Endothelial cell of umbilical vein (primary cell): ENCODE data around the gene TBX5. TPM values are rescaled to one million over a fixed set of nuclear protein-coding genes. Genes with fewer than 3 reads are reported as not detected.

ENCODE experiments used
- BruUV-seq: library from RNA; stranded (reverse); fragments of 400-500 nt; replicated peaks from 2 replicates; lab custom pipeline; 2021; lab: Mats Ljungman, UMichigan
- CTCF ChIA-PET: fragments of 300-600, 350-600 bp; sonication (Branson Sonifier 250); formaldehyde crosslinking; loops from one replicate; lab custom pipeline; 2021; ENCODE audit warnings: antibody characterized with exemption, inconsistent platforms; lab: Charles Lee
- POLR2A ChIA-PET: fragments of 300-600, 350-600 bp; sonication (Branson Sonifier 250); formaldehyde crosslinking; loops from one replicate; lab custom pipeline; 2021; ENCODE audit warnings: antibody characterized with exemption, inconsistent platforms; lab: Charles Lee
- DNase-seq: peaks from one replicate; pipeline ENCODE4 v3.0.0-alpha.2; 2011; ENCODE audit warnings: low read depth, low spot score
- FAIRE-seq: peaks from 2 replicates; lab custom pipeline; 2011; peaks lifted over from hg19 to GRCh38; lab: Jason Lieb, UNC
- H2AFZ ChIP-seq: 2 replicates; pipeline ENCODE4 v1.6.0; 2012; ENCODE audit warnings: low read depth, low read length, control low read depth, inconsistent platforms
- H3K27ac ChIP-seq: 2 replicates; pipeline ENCODE4 v1.5.1; 2011; ENCODE audit warnings: low read depth, mild to moderate bottlenecking, control low read depth, low read length, moderate library complexity; ENCODE audit not compliant: insufficient read depth
- H3K27me3 ChIP-seq, 2 experiments: 2 replicates each; pipeline versions ENCODE4 v1.6.0 to v1.6.1; 2011; ENCODE audit warnings: low read length in 2 of 2, mixed read lengths in 1 of 2; ENCODE audit not compliant: control insufficient read depth in 2 of 2, insufficient read depth in 2 of 2
- H3K36me3 ChIP-seq, 2 experiments: 2 replicates in 1 of 2; 3 replicates in 1 of 2; pipeline ENCODE4 v1.5.1; 2011; ENCODE audit warnings: low read length in 2 of 2, mild to moderate bottlenecking in 1 of 2, moderate library complexity in 1 of 2; ENCODE audit not compliant: control insufficient read depth in 2 of 2, insufficient read depth in 2 of 2; ENCODE audit errors: extremely low read depth in 1 of 2
- H3K4me1 ChIP-seq: 3 replicates; pipeline ENCODE4 v1.5.1; 2011; ENCODE audit warnings: mild to moderate bottlenecking, low read length; ENCODE audit not compliant: control insufficient read depth, insufficient read depth; ENCODE audit errors: extremely low read depth
- H3K4me2 ChIP-seq: 2 replicates; pipeline ENCODE4 v1.6.1; 2011; ENCODE audit warnings: low read length, control low read depth, mixed read lengths; ENCODE audit not compliant: insufficient read depth
- H3K4me3 ChIP-seq, 3 experiments: fragments of 200-600 bp in 1 of 3; sonication (generic), shearing (Covaris generic) in 1 of 3; replicated peaks in 1 of 3; 2 replicates each; pipeline ENCODE4 v1.5.1; 2011 to 2016; ENCODE audit warnings: control low read depth in 3 of 3, low read length in 3 of 3, mild to moderate bottlenecking in 2 of 3, inconsistent platforms in 1 of 3, low read depth in 1 of 3, moderate library complexity in 1 of 3; ENCODE audit not compliant: insufficient read depth in 1 of 3
- H3K79me2 ChIP-seq: 2 replicates; pipeline ENCODE4 v1.6.0; 2012; ENCODE audit warnings: low read length, inconsistent platforms; ENCODE audit not compliant: control insufficient read depth, insufficient read depth
- H3K9ac ChIP-seq: replicated peaks from 2 replicates; pipeline ENCODE3; 2011; ENCODE audit warnings: low read length, control low read depth; ENCODE audit not compliant: insufficient read depth; ENCODE audit errors: extremely low read depth
- H3K9me1 ChIP-seq: replicated peaks from 3 replicates; pipeline ENCODE4 v1.6.0; 2011; ENCODE audit warnings: mild to moderate bottlenecking, low read length; ENCODE audit not compliant: control insufficient read depth, insufficient read depth; ENCODE audit errors: extremely low read depth
- H3K9me3 ChIP-seq: replicated peaks from 2 replicates; pipeline ENCODE4 v1.5.1; 2012; ENCODE audit warnings: low read length, inconsistent platforms; ENCODE audit not compliant: control insufficient read depth, insufficient read depth
- H4K20me1 ChIP-seq: replicated peaks from 2 replicates; pipeline ENCODE3; 2011; ENCODE audit warnings: mild to moderate bottlenecking, low read length; ENCODE audit not compliant: control insufficient read depth, insufficient read depth; ENCODE audit errors: extremely low read depth
- GATA2 ChIP-seq: IDR thresholded peaks from 2 replicates; pipeline ENCODE4 v1.7.0; 2011; ENCODE audit warnings: low read depth, mild to moderate bottlenecking, moderate library complexity, mixed read lengths, low read length; ENCODE audit not compliant: insufficient read length, insufficient read depth
- JUN ChIP-seq: IDR thresholded peaks from 2 replicates; pipeline ENCODE4 v1.6.1; 2011; ENCODE audit warnings: borderline replicate concordance, low read depth; ENCODE audit not compliant: insufficient read length, insufficient read depth
- POLR2A ChIP-seq: IDR thresholded peaks from 2 replicates; pipeline ENCODE4 v1.6.1; 2012; ENCODE audit warnings: low read depth, mild to moderate bottlenecking, control low read depth, low read length
- dilution Hi-C: fragments of 300-500 bp; cut with MboI; formaldehyde crosslinking; loops from one replicate; pipeline ENCODE4 v1.15.0; 2019; ENCODE audit warnings: low sequenced_read_pairs; ENCODE audit not compliant: extremely low pct_ligation_motif_present
- intact Hi-C: fragments of 100-400 bp; cut with micrococcal nuclease; formaldehyde crosslinking; loops from one replicate; pipeline ENCODE4 v1.10.0; 2022
- polyA plus RNA-seq, 4 experiments: library from polyadenylated mRNA; depleted of rRNA in 3 of 4; stranded (reverse) in 3 of 4; unstranded in 1 of 4; fragments of >200 nt; gene quantifications; 2 replicates each; pipeline versions ENCODE4 v1.2.1 to v1.2.3, GENCODE V29; 2011 to 2012; ENCODE audit warnings: missing spikeins in 1 of 4
- total RNA-seq: library from RNA; stranded (reverse); gene quantifications from 2 replicates; pipeline ENCODE4 v1.2.3, GENCODE V29; 2021
- TF ChIP-seq, protein P1 (sequence below): IDR thresholded peaks from 2 replicates; pipeline ENCODE4 v1.6.1; 2011; ENCODE audit not compliant: insufficient read depth, insufficient read length
- TF ChIP-seq, protein P2 (sequence below), 2 donors: IDR thresholded peaks; 1 replicate in 1 of 2; 2 replicates in 1 of 2; pipeline ENCODE4 v1.5.1; 2011; ENCODE audit warnings: low read length in 2 of 2, mild to moderate bottlenecking in 2 of 2, moderate library complexity in 2 of 2, control low read depth in 1 of 2, inconsistent platforms in 1 of 2, low read depth in 1 of 2; ENCODE audit not compliant: insufficient read depth in 1 of 2; ENCODE audit errors: extremely low read depth in 1 of 2

The TBX5 gene
- total and polyA plus RNA-seq, 2 donors (not counting 3 experiments of a cell fraction or from before 2014, with no cell fraction given): not detected

DNA sequence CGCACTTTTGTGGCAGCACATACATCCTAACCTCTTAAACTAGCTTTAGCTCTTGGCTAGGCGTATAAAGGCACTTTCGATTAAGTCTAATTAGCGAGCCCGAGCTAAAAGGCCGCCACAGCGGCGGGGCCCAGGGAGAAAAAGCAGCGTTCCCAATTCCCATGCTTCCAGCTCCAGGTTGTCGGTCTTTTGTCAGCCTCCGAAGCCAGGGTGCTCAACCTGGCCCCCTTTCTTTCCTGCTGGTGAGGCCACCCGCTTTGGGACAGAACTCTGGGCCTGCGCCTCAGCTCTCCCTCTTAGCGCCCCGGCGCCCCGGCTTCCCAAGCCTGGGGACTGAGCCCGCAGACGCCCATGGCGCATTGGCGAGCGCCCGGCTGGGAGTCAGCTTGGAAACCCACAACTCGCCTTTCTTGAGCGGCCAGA lies 33.3 kb upstream of the TBX5 start:
- H3K27me3 ChIP-seq: peaks cover 39 to 40% of the 10 kb centered on the region in 2 experiments
- no peaks in the 10 kb centered on the region for H4K20me1 ChIP-seq
- H3K4me3 ChIP-seq: no peak overlapping the region
- H3K4me1 ChIP-seq: no peaks in the 10 kb centered on the region
- H3K4me2 ChIP-seq: no peak overlapping the region
- no peak overlapping the region for H3K27ac ChIP-seq
- BruUV-seq: no TSS peak
- no peaks in the 10 kb centered on the region for H3K9me3 ChIP-seq
- POLR2A ChIA-PET: no interaction called here
- no peak for DNase-seq
- H3K36me3 ChIP-seq: no peaks in the 10 kb centered on the region
- no peak for FAIRE-seq
- CTCF ChIA-PET: no interaction called here
- intact Hi-C loops: no loop called here
- dilution Hi-C loops: no loop called here
- H3K79me2 ChIP-seq: no peaks in the 10 kb centered on the region
- H2AFZ ChIP-seq: no peak overlapping the region
- TF ChIP-seq GATA2 (no peak), POLR2A (no peak)
- H3K9ac ChIP-seq: no peak overlapping the region
- no peaks in the 10 kb centered on the region for H3K9me1 ChIP-seq

DNA sequence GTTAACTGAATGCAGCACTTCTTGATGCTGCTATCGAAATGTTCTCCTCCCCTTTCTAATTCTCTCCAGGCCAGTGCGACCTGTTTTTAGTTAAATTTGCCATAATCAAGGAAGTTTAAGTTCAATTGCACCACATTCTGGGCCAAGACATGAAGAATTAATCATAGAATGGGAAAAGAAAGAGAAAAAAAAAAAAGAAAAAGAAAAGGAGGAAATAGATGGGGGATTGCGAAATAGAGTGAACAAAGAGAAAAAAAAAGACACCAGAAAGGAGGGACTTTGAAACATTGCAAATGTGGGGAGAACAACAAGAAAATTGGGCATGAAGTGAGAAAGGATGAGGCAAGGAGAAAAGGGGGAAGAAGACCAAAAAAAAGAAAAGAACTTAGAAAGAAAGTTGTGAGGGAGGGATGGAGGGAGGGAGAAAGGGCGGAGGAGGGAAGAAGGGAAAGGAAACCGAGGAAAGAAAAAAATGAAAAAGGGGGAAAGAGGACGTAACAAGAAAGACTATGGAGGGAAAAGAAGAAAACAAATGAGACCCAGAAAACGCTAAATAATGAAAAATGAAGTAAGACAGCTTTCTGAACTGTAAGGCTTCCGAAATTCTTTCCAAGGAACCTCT lies 32.8 kb upstream of the TBX5 start:
- Histone ChIP-seq H3K27ac (no peak overlapping the region), H3K9me1 (no peaks in the 10 kb centered on the region), H3K4me3 (no peak overlapping the region), H3K9me3 (no peaks in the 10 kb centered on the region), H2AFZ (no peak overlapping the region), H3K9ac (no peak overlapping the region), H3K4me1 (no peaks in the 10 kb centered on the region), H4K20me1 (no peaks in the 10 kb centered on the region), H3K79me2 (no peaks in the 10 kb centered on the region), H3K36me3 (no peaks in the 10 kb centered on the region), H3K4me2 (no peak overlapping the region), H3K27me3 (peaks cover 34 to 36% of the 10 kb centered on the region in 2 experiments)
- BruUV-seq: no TSS peak
- FAIRE-seq: no peak
- dilution Hi-C loops (no loop called here), intact Hi-C loops (no loop called here)
- ChIA-PET POLR2A (no interaction called here), CTCF (no interaction called here)
- TF ChIP-seq, protein P1, sequence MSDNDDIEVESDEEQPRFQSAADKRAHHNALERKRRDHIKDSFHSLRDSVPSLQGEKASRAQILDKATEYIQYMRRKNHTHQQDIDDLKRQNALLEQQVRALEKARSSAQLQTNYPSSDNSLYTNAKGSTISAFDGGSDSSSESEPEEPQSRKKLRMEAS: no peak
- TF ChIP-seq, protein P2, sequence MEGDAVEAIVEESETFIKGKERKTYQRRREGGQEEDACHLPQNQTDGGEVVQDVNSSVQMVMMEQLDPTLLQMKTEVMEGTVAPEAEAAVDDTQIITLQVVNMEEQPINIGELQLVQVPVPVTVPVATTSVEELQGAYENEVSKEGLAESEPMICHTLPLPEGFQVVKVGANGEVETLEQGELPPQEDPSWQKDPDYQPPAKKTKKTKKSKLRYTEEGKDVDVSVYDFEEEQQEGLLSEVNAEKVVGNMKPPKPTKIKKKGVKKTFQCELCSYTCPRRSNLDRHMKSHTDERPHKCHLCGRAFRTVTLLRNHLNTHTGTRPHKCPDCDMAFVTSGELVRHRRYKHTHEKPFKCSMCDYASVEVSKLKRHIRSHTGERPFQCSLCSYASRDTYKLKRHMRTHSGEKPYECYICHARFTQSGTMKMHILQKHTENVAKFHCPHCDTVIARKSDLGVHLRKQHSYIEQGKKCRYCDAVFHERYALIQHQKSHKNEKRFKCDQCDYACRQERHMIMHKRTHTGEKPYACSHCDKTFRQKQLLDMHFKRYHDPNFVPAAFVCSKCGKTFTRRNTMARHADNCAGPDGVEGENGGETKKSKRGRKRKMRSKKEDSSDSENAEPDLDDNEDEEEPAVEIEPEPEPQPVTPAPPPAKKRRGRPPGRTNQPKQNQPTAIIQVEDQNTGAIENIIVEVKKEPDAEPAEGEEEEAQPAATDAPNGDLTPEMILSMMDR (IDR thresholded peaks at IDR 0.05; ENCODE audit: extremely low read depth in 1 of 2, insufficient read depth in 1 of 2, low read depth in 1 of 2, low read length in 2 of 2): no peak
- no peak for TF ChIP-seq JUN
- no peak for DNase-seq
